GM12878 (cell line): Measurements from ENCODE around the gene WWOX. TPM values are rescaled to one million over a fixed set of nuclear protein-coding genes. Genes with fewer than 3 reads are reported as not detected.

ENCODE experiments used
- ATAC-seq: fragments of 200-7000 bp; cut with Tn5 transposase; 3 replicates; pipeline ENCODE4 v1.9.1; 2020; ENCODE audit warnings: mild to moderate bottlenecking, moderate library complexity
- BruUV-seq: library from RNA; stranded (reverse); fragments of 400-500 nt; replicated peaks from 2 replicates; lab custom pipeline; 2021; lab: Mats Ljungman, UMichigan
- CTCF ChIA-PET: fragments of 300-600 bp; sonication (Branson Sonifier 250); formaldehyde crosslinking; extraction: SDS; loops from one replicate; lab custom pipeline; 2021; ENCODE audit warnings: inconsistent platforms; lab: Yijun Ruan, JAX
- POLR2A ChIA-PET: fragments of 350-600 bp; formaldehyde crosslinking; extraction: SDS; loops from one replicate; lab custom pipeline; 2021; ENCODE audit warnings: inconsistent platforms; lab: Charles Lee
- RAD21 ChIA-PET: fragments of 300-600 bp; sonication (Branson Sonifier 250); formaldehyde crosslinking; loops from one replicate; lab custom pipeline; 2023; ENCODE audit warnings: antibody characterized with exemption; ENCODE audit not compliant: unreplicated experiment; lab: Charles Lee
- SMC1A ChIA-PET: fragments of 300-600 bp; sonication (Branson Sonifier 250); formaldehyde crosslinking; loops from one replicate; lab custom pipeline; 2023; ENCODE audit not compliant: unreplicated experiment, uncharacterized antibody; lab: Charles Lee
- DNase-seq: peaks from one replicate; pipeline ENCODE4 v3.0.0-alpha.2; 2011; ENCODE audit warnings: low read depth, low spot score
- FAIRE-seq: peaks from 3 replicates; lab custom pipeline; 2011; peaks lifted over from hg19 to GRCh38; lab: Jason Lieb, UNC
- H2AFZ ChIP-seq: 2 replicates; pipeline ENCODE4 v1.6.0; 2011; ENCODE audit warnings: low read depth, low read length, control low read depth; ENCODE audit not compliant: control insufficient read depth
- H3K27ac ChIP-seq: 2 replicates; pipeline ENCODE4 v1.5.1; 2011; ENCODE audit warnings: control low read depth; ENCODE audit not compliant: control insufficient read depth, insufficient read depth
- H3K27me3 ChIP-seq, 2 experiments: replicated peaks in 1 of 2; 2 replicates each; pipeline versions ENCODE4 v1.6.0 to v1.6.1; 2011; ENCODE audit warnings: low read length in 1 of 2; ENCODE audit not compliant: control insufficient read depth in 2 of 2, insufficient read depth in 2 of 2
- H3K36me3 ChIP-seq, 2 experiments: 2 replicates each; pipeline ENCODE4 v1.5.1; 2011; ENCODE audit warnings: low read length in 1 of 2; ENCODE audit not compliant: control insufficient read depth in 2 of 2, insufficient read depth in 2 of 2
- H3K4me1 ChIP-seq: 2 replicates; pipeline ENCODE4 v1.6.1; 2011; ENCODE audit warnings: mild to moderate bottlenecking, low read length, moderate library complexity, mixed read lengths; ENCODE audit not compliant: control insufficient read depth, insufficient read depth
- H3K4me2 ChIP-seq: 2 replicates; pipeline ENCODE4 v1.6.0; 2011; ENCODE audit warnings: control low read depth; ENCODE audit not compliant: control insufficient read depth, insufficient read depth
- H3K4me3 ChIP-seq: fragments of 200-600 bp; sonication (generic); 2 replicates; pipeline ENCODE4 v1.5.1; 2016
- H3K79me2 ChIP-seq: 2 replicates; pipeline ENCODE4 v1.6.0; 2011; ENCODE audit warnings: low read length; ENCODE audit not compliant: control insufficient read depth, insufficient read depth
- H3K9ac ChIP-seq: 2 replicates; pipeline ENCODE4 v1.8.0; 2011; ENCODE audit warnings: low read length, control low read depth, mixed read lengths; ENCODE audit not compliant: control insufficient read depth, insufficient read depth
- H3K9me3 ChIP-seq: replicated peaks from 3 replicates; pipeline ENCODE4 v1.5.1; 2011; ENCODE audit warnings: mild to moderate bottlenecking, low read length; ENCODE audit not compliant: control insufficient read depth, insufficient read depth
- H4K20me1 ChIP-seq: 2 replicates; pipeline ENCODE4 v1.6.0; 2011; ENCODE audit not compliant: control insufficient read depth, insufficient read depth
- ATF3 ChIP-seq: IDR thresholded peaks from 2 replicates; pipeline ENCODE4 v1.6.1; 2011; ENCODE audit warnings: low read depth, mild to moderate bottlenecking, low read length, moderate library complexity, borderline replicate concordance; ENCODE audit errors: extremely low read depth
- CHD1 ChIP-seq: IDR thresholded peaks from 2 replicates; pipeline ENCODE4 v1.6.1; 2012; ENCODE audit warnings: low read depth, low read length, improper control_type of control experiment
- CHD4 ChIP-seq: fragments of 200-600 bp; sonication (generic); IDR thresholded peaks from 2 replicates; pipeline ENCODE4 v1.6.1; 2016; ENCODE audit warnings: mild to moderate bottlenecking
- ELK1 ChIP-seq: IDR thresholded peaks from 2 replicates; pipeline ENCODE4 v1.6.1; 2012; ENCODE audit warnings: low read depth, low read length, improper control_type of control experiment
- FOXM1 ChIP-seq: IDR thresholded peaks from 2 replicates; pipeline ENCODE4 v1.6.1; 2012; ENCODE audit warnings: low read depth, mild to moderate bottlenecking, inconsistent platforms, low read length, moderate library complexity
- GABPA ChIP-seq: IDR thresholded peaks from 2 replicates; pipeline ENCODE4 v1.6.1; 2014; ENCODE audit warnings: antibody characterized with exemption, low read depth, mild to moderate bottlenecking, inconsistent platforms
- MEF2A ChIP-seq: IDR thresholded peaks from 2 replicates; pipeline ENCODE4 v1.6.1; 2011; ENCODE audit warnings: low read depth, mild to moderate bottlenecking, low read length, moderate library complexity; ENCODE audit not compliant: insufficient read depth
- MYC ChIP-seq: IDR thresholded peaks from 2 replicates; pipeline ENCODE4 v1.6.1; 2011; ENCODE audit warnings: mild to moderate bottlenecking, low read length, moderate library complexity, inconsistent platforms; ENCODE audit not compliant: insufficient read depth, insufficient replicate concordance, insufficient read length, severe bottlenecking
- NFYB ChIP-seq: IDR thresholded peaks from 2 replicates; pipeline ENCODE4 v1.6.1; 2011; ENCODE audit warnings: low read depth, mild to moderate bottlenecking, low read length, improper control_type of control experiment, moderate library complexity; ENCODE audit not compliant: insufficient read depth
- NR2F1 ChIP-seq: fragments of 450-650 bp; conservative IDR thresholded peaks from 2 replicates; pipeline ENCODE4 v1.6.1; 2017; ENCODE audit warnings: mild to moderate bottlenecking
- PBX3 ChIP-seq: IDR thresholded peaks from 2 replicates; pipeline ENCODE4 v1.6.1; 2011; ENCODE audit warnings: mild to moderate bottlenecking, low read depth, low read length, moderate library complexity; ENCODE audit not compliant: insufficient replicate concordance
- POU2F2 ChIP-seq: IDR thresholded peaks from 3 replicates; pipeline ENCODE4 v1.6.1; 2011; ENCODE audit warnings: low read depth, mild to moderate bottlenecking, low read length, borderline replicate concordance
- RBBP5 ChIP-seq: fragments of 200-600 bp; sonication (generic); conservative IDR thresholded peaks from 2 replicates; pipeline ENCODE4 v1.6.1; 2016
- TARDBP ChIP-seq: IDR thresholded peaks from 2 replicates; pipeline ENCODE4 v1.6.1; 2016; ENCODE audit warnings: borderline replicate concordance
- ZSCAN29 ChIP-seq: fragments of 450-650 bp; IDR thresholded peaks from 2 replicates; pipeline ENCODE4 v1.6.1; 2017; ENCODE audit warnings: mild to moderate bottlenecking, moderate library complexity
- whole genome bisulfite sequencing: methylation state at CpG from one replicate; pipeline ENCODE4 v1.1.6; 2016; ENCODE audit warnings: low lambda C conversion rate; ENCODE audit not compliant: insufficient replicate concordance, insufficient coverage; ENCODE audit errors: missing lambda C conversion rate; 5-methylcytosine and 5-hydroxymethylcytosine counted together
- in situ Hi-C: fragments of 300-500 bp; cut with MboI; formaldehyde crosslinking; loops from 9 replicates; pipeline ENCODE4 v1.14.3; 2018; ENCODE audit warnings: mixed read lengths
- intact Hi-C: fragments of 100-400 bp; cut with micrococcal nuclease; formaldehyde crosslinking; loops from one replicate; pipeline ENCODE4 v1.14.2; 2022; ENCODE audit not compliant: unreplicated experiment
- polyA plus RNA-seq, 11 experiments: library from polyadenylated mRNA; depleted of rRNA in 4 of 11; unstranded in 6 of 11; stranded (reverse) in 5 of 11; fragments of >200 nt; fragmentation: Nextera tagmentation in 4 of 11; fragmentation: Illumina TruSeq in 1 of 11; extraction: Ambion mirVana in 4 of 11; extraction: Trizol in 1 of 11; gene quantifications; 1 replicate in 1 of 11; 2 replicates in 10 of 11; pipeline versions ENCODE4 v1.2.1 to v1.2.3, GENCODE V29; 2011 to 2016; ENCODE audit warnings: inconsistent platforms in 2 of 11, missing spikeins in 2 of 11, low read depth in 1 of 11
- total RNA-seq, 4 experiments: library from RNA; depleted of rRNA in 3 of 4; stranded (reverse); fragments of >200 nt in 3 of 4; fragmentation: Illumina TruSeq in 1 of 4; extraction: Trizol in 1 of 4; gene quantifications; 2 replicates each; pipeline versions ENCODE4 v1.2.1 to v1.2.3, GENCODE V29; 2013 to 2021
- TF ChIP-seq, protein P1 (sequence below), 3 experiments: IDR thresholded peaks in 2 of 3; conservative IDR thresholded peaks in 1 of 3; 2 replicates each; pipeline ENCODE4 v1.5.1; 2011; ENCODE audit warnings: low read depth in 3 of 3, low read length in 3 of 3, mild to moderate bottlenecking in 3 of 3, control low read depth in 2 of 3, moderate library complexity in 2 of 3, inconsistent platforms in 1 of 3, mixed read lengths in 1 of 3; ENCODE audit not compliant: control insufficient read depth in 2 of 3, insufficient read depth in 1 of 3; ENCODE audit errors: extremely low read depth in 1 of 3
- TF ChIP-seq, protein P2 (sequence below): fragments of 450-650 bp; conservative IDR thresholded peaks from 2 replicates; pipeline ENCODE4 v1.6.1; 2017; ENCODE audit warnings: mild to moderate bottlenecking, moderate library complexity

WWOX gene
- total and polyA plus RNA-seq, 10 of the 15 experiments (the other 5 are each of a cell fraction or from before 2014, with no cell fraction given) = 2.8 to 24.4 (median 17.8) TPM

- intact Hi-C loops = no loop called here
- BruUV-seq = no TSS peak
- no peaks in the 10 kb centered on the region for H3K9me3 ChIP-seq
- ChIA-PET RAD21 (no interaction called here), CTCF (interaction anchor here (0.6 to 1.2 kb wide), 2 partner anchors 10 to 433 kb away, joined by 3 read pairs; no protein-coding TSS in a partner anchor), POLR2A (no interaction called here), SMC1A (no interaction called here)
- H3K27ac ChIP-seq = no peak overlapping the region
- FAIRE-seq (no peak), DNase-seq (no peak), ATAC-seq (no peak)
- WGBS = 73% methylated on average over 13 of the region's 13 CpGs
- H3K4me3 ChIP-seq = no peak overlapping the region
- H3K27me3 ChIP-seq = no peaks in the 10 kb centered on the region
- no peaks in the 10 kb centered on the region for H3K79me2 ChIP-seq
- no peak overlapping the region for H3K4me2 ChIP-seq
- no peaks in the 10 kb centered on the region for H4K20me1 ChIP-seq
- no peak overlapping the region for H3K9ac ChIP-seq
- H2AFZ ChIP-seq = no peak overlapping the region
- no peaks in the 10 kb centered on the region for H3K4me1 ChIP-seq
- H3K36me3 ChIP-seq = no peaks in the 10 kb centered on the region
- in situ Hi-C loops = no loop called here
- TF ChIP-seq, protein P1, sequence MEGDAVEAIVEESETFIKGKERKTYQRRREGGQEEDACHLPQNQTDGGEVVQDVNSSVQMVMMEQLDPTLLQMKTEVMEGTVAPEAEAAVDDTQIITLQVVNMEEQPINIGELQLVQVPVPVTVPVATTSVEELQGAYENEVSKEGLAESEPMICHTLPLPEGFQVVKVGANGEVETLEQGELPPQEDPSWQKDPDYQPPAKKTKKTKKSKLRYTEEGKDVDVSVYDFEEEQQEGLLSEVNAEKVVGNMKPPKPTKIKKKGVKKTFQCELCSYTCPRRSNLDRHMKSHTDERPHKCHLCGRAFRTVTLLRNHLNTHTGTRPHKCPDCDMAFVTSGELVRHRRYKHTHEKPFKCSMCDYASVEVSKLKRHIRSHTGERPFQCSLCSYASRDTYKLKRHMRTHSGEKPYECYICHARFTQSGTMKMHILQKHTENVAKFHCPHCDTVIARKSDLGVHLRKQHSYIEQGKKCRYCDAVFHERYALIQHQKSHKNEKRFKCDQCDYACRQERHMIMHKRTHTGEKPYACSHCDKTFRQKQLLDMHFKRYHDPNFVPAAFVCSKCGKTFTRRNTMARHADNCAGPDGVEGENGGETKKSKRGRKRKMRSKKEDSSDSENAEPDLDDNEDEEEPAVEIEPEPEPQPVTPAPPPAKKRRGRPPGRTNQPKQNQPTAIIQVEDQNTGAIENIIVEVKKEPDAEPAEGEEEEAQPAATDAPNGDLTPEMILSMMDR (IDR thresholded peaks at IDR 0.05 in 2 of 3, conservative IDR thresholded peaks at IDR 0.05 in 1 of 3; ENCODE audit: control insufficient read depth in 2 of 3, extremely low read depth in 1 of 3, insufficient read depth in 1 of 3, low read depth in 3 of 3, low read length in 3 of 3) = no peak
- TF ChIP-seq MYC (no peak), FOXM1 (no peak), TARDBP (no peak), NR2F1 (no peak), GABPA (no peak), ATF3 (no peak), ELK1 (no peak), PBX3 (no peak), CHD4 (no peak), POU2F2 (no peak), CHD1 (no peak), ZSCAN29 (no peak), NFYB (no peak), RBBP5 (no peak), MEF2A (no peak)
- TF ChIP-seq, protein P2, sequence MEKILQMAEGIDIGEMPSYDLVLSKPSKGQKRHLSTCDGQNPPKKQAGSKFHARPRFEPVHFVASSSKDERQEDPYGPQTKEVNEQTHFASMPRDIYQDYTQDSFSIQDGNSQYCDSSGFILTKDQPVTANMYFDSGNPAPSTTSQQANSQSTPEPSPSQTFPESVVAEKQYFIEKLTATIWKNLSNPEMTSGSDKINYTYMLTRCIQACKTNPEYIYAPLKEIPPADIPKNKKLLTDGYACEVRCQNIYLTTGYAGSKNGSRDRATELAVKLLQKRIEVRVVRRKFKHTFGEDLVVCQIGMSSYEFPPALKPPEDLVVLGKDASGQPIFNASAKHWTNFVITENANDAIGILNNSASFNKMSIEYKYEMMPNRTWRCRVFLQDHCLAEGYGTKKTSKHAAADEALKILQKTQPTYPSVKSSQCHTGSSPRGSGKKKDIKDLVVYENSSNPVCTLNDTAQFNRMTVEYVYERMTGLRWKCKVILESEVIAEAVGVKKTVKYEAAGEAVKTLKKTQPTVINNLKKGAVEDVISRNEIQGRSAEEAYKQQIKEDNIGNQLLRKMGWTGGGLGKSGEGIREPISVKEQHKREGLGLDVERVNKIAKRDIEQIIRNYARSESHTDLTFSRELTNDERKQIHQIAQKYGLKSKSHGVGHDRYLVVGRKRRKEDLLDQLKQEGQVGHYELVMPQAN = no peak
Observed at GRCh38 chr16:78609402-78610274, 510.2 kb downstream of the WWOX start.
